HG03521 (cell line): ENCODE measurements around the gene UQCC2.

Experiments used
- ATAC-seq: cut with Tn5 transposase; IDR thresholded peaks from one replicate; pipeline ENCODE4 v1.9.1; 2021; ENCODE audit warnings: mild to moderate bottlenecking, moderate library complexity; ENCODE audit not compliant: unreplicated experiment

The UQCC2 gene

GRCh38 chr6:33692078-33692759 lies 19.3 kb downstream of the UQCC2 start:
- ATAC-seq: no peak

- no peak for ATAC-seq
Measured at GRCh38 chr6:33691456-33692077, 19.9 kb downstream of the UQCC2 start.

- no peak for ATAC-seq
Measured at GRCh38 chr6:33690766-33691165, 20.7 kb downstream of the UQCC2 start.

- no peak for ATAC-seq
Measured at GRCh38 chr6:33689879-33690278, 21.6 kb downstream of the UQCC2 start.

- ATAC-seq: no peak
Measured at GRCh38 chr6:33689148-33689494, 22.4 kb downstream of the UQCC2 start.

- ATAC-seq: no peak
Measured at GRCh38 chr6:33688451-33689147, 22.9 kb downstream of the UQCC2 start.

GRCh38 chr6:33688006-33688405 lies 23.5 kb downstream of the UQCC2 start:
- no peak for ATAC-seq

- ATAC-seq: no peak
Measured at GRCh38 chr6:33686981-33687975, 24.2 kb downstream of the UQCC2 start.

- no peak for ATAC-seq
Measured at GRCh38 chr6:33686225-33686924, 25.1 kb downstream of the UQCC2 start.

- no peak for ATAC-seq
Measured at GRCh38 chr6:33685411-33686224, 25.9 kb downstream of the UQCC2 start.

GRCh38 chr6:33684983-33685382 lies 26.5 kb downstream of the UQCC2 start:
- no peak for ATAC-seq

- no peak for ATAC-seq
Measured at GRCh38 chr6:33684428-33684896, 27.0 kb downstream of the UQCC2 start.

- no peak for ATAC-seq
Measured at GRCh38 chr6:33683576-33684427, 27.7 kb downstream of the UQCC2 start.

GRCh38 chr6:33683051-33683571 lies 28.4 kb downstream of the UQCC2 start:
- no peak for ATAC-seq

GRCh38 chr6:33682341-33682740 lies 29.2 kb downstream of the UQCC2 start:
- no peak for ATAC-seq

- ATAC-seq: no peak
Measured at GRCh38 chr6:33679761-33680160, 31.7 kb downstream of the UQCC2 start.

GRCh38 chr6:33678932-33679490 lies 32.5 kb downstream of the UQCC2 start:
- ATAC-seq: no peak
